Keratinocyte (primary cell): ENCODE results near the gene ZDHHC1.
A peak's percentile ranks its signal among the peaks of the same experiment; 100 is the strongest.

Experiments used
- EZH2 ChIP-seq: IDR thresholded peaks from one replicate; pipeline ENCODE4 v1.6.1; 2012; ENCODE audit warnings: inconsistent platforms, mild to moderate bottlenecking, low read length, moderate library complexity
- TF ChIP-seq, protein P1 (sequence below), 3 experiments: IDR thresholded peaks in 1 of 3; conservative IDR thresholded peaks in 1 of 3; optimal IDR thresholded peaks in 1 of 3; 2 replicates in 2 of 3; 3 replicates in 1 of 3; pipeline versions ENCODE3 to v1.5.1; 2011; ENCODE audit warnings: low read length in 3 of 3, mild to moderate bottlenecking in 3 of 3, moderate library complexity in 2 of 3, control low read depth in 1 of 3, inconsistent platforms in 1 of 3; ENCODE audit not compliant: insufficient read depth in 2 of 3; ENCODE audit errors: extremely low read depth in 1 of 3

DNA sequence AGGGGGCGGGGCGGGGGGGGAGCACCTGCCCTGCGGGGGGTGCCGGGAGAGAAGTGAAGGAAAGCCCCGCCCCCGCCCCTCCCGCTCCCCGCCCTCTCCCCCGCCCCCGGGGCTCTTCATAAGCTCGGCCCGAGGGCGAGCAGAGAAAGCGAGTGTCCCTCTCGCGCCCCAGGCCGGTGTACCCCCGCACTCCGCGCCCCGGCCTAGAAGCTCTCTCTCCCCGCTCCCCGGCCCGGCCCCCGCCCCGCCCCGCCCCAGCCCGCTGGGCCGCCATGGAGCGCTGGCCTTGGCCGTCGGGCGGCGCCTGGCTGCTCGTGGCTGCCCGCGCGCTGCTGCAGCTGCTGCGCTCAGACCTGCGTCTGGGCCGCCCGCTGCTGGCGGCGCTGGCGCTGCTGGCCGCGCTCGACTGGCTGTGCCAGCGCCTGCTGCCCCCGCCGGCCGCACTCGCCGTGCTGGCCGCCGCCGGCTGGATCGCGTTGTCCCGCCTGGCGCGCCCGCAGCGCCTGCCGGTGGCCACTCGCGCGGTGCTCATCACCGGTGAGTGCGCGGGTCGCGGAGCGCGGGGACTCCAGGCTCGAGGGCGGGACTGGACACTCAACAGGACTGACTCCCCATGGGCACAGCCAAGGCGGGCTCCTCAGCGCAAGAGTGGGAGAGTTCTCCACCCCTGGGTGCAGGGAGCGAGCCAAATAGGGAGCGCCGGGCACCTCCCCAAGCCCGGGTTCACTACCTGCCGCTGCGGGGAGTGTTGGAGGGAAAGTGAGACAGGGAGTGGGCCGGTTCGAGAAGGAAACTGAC lies 14.9 kb upstream of the ZDHHC1 start, which contains the start of gene HSD11B2:
- no peak for TF ChIP-seq EZH2
- TF ChIP-seq, protein P1, sequence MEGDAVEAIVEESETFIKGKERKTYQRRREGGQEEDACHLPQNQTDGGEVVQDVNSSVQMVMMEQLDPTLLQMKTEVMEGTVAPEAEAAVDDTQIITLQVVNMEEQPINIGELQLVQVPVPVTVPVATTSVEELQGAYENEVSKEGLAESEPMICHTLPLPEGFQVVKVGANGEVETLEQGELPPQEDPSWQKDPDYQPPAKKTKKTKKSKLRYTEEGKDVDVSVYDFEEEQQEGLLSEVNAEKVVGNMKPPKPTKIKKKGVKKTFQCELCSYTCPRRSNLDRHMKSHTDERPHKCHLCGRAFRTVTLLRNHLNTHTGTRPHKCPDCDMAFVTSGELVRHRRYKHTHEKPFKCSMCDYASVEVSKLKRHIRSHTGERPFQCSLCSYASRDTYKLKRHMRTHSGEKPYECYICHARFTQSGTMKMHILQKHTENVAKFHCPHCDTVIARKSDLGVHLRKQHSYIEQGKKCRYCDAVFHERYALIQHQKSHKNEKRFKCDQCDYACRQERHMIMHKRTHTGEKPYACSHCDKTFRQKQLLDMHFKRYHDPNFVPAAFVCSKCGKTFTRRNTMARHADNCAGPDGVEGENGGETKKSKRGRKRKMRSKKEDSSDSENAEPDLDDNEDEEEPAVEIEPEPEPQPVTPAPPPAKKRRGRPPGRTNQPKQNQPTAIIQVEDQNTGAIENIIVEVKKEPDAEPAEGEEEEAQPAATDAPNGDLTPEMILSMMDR (optimal IDR thresholded peaks at IDR 0.05 in 1 of 3, IDR thresholded peaks at IDR 0.05 in 1 of 3, conservative IDR thresholded peaks at IDR 0.05 in 1 of 3; ENCODE audit: extremely low read depth in 1 of 3, insufficient read depth in 2 of 3, low read length in 3 of 3) = peak in 1 of 3 experiments; percentile 24
